Kidney (tissue), 14 donors: ENCODE measurements around the gene RNF41. TPM values are rescaled to one million over a fixed set of nuclear protein-coding genes. Genes with fewer than 3 reads are reported as not detected.

Source experiments
- DNase-seq, 5 donors: peaks; one replicate each; pipeline ENCODE4 v3.0.0-alpha.2; 2013 to 2020
- FAIRE-seq: peaks from 2 replicates; lab custom pipeline; 2012; peaks lifted over from hg19 to GRCh38; lab: Jason Lieb, UNC
- H3K27ac ChIP-seq, 2 donors: one replicate each; pipeline ENCODE4 v1.7.0; 2013; ENCODE audit warnings: low read depth in 2 of 2, low read length in 2 of 2, inconsistent platforms in 1 of 2
- H3K27me3 ChIP-seq: one replicate; pipeline ENCODE4 v1.7.1; 2013; ENCODE audit warnings: low read length, inconsistent platforms; ENCODE audit not compliant: control insufficient read depth, insufficient read depth
- H3K36me3 ChIP-seq, 3 donors: one replicate each; pipeline versions ENCODE4 v1.7.0 to v1.7.1; 2013; ENCODE audit warnings: low read length in 3 of 3, control low read depth in 1 of 3, inconsistent platforms in 1 of 3; ENCODE audit not compliant: insufficient read depth in 3 of 3, control insufficient read depth in 2 of 3
- H3K4me1 ChIP-seq, 3 donors: one replicate each; pipeline versions ENCODE4 v1.7.0 to v1.7.1; 2013; ENCODE audit warnings: low read length in 3 of 3, inconsistent platforms in 1 of 3, low read depth in 1 of 3; ENCODE audit not compliant: control insufficient read depth in 2 of 3, insufficient read depth in 2 of 3
- H3K4me3 ChIP-seq, 3 donors: one replicate each; pipeline versions ENCODE4 v1.7.0 to v1.8.1; 2013; ENCODE audit warnings: low read length in 3 of 3, control low read depth in 1 of 3, inconsistent platforms in 1 of 3
- H3K9ac ChIP-seq, 3 donors: one replicate each; pipeline versions ENCODE4 v1.7.0 to v1.7.1; 2013; ENCODE audit warnings: low read length in 3 of 3, control low read depth in 1 of 3, inconsistent platforms in 1 of 3
- H3K9me3 ChIP-seq, 3 donors: one replicate each; pipeline versions ENCODE4 v1.7.0 to v1.7.1; 2013; ENCODE audit warnings: low read length in 3 of 3, control low read depth in 1 of 3, inconsistent platforms in 1 of 3; ENCODE audit not compliant: control insufficient read depth in 2 of 3, insufficient read depth in 1 of 3
- intact Hi-C: fragments of 100-400 bp; cut with DNase I; formaldehyde crosslinking; loops from one replicate; pipeline ENCODE4 v1.11.1; 2022
- polyA plus RNA-seq: library from polyadenylated mRNA; stranded (reverse); fragments of 350-450 nt; fragmentation: Illumina TruSeq; extraction: RNeasy Lipid Tissue Mini Kit (QIAGEN cat#74804); gene quantifications from one replicate; pipeline ENCODE4 v1.2.3, GENCODE V29; 2014; ENCODE audit warnings: low read depth, low replicate concordance; ENCODE audit not compliant: insufficient read depth
- total RNA-seq: library from RNA; stranded (reverse); fragmentation: NEBNext Ultra II Directional; extraction: Animal tissue kit (Norgen Biotek cat#: 25700); gene quantifications from one replicate; pipeline ENCODE4 v1.2.1, GENCODE V29; 2021
- TF ChIP-seq, protein P1 (sequence below): IDR thresholded peaks from 3 replicates; pipeline ENCODE4 v1.5.1; 2012; ENCODE audit warnings: mild to moderate bottlenecking, moderate library complexity, borderline replicate concordance; ENCODE audit not compliant: insufficient read depth; ENCODE audit errors: extremely low read depth
- donor health status: control.
- donor health status: control.
- donor health status: control.
- donor health status: control.
- donor health status: control.
- donor health status: DM: yes; HTN: yes; CAD: no.
- donor health status: Normal renal cell carcinoma (clear cell type).

Gene RNF41
- total and polyA plus RNA-seq, 2 donors from 2014 or later, result 17.6 to 45.5 TPM

DNA sequence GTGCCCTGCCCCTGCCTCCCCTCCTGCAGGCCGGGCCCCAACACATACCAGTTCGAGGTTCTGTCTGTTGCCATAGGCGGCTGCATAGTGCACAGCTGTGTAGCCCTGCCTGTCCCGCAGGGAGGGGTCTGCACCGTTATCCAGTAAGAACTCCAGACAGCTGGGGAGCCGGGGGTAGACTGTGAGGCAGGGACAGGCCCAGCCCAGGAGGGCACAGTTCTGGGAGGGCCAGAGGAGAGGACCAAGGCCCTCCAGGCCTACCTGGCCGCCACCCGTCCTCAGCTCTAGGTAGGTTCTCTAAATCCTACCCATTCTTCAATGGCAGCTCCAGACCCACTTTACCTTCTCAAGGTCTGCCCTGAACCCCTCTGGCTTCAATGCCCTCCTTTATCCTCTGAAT is 27.0 kb upstream of the RNF41 start:
- intact Hi-C loops, result no loop called here
- DNase-seq (peak in 1 of 5 donors; percentile 52), FAIRE-seq (no peak)
- Histone ChIP-seq H3K4me1 (no peaks in the 10 kb centered on the region), H3K4me3 (no peak overlapping the region), H3K9ac (no peak overlapping the region), H3K27ac (no peak overlapping the region), H3K27me3 (no peaks in the 10 kb centered on the region), H3K9me3 (no peaks in the 10 kb centered on the region), H3K36me3 (peaks cover 21 to 67% (median 59%) of the 10 kb centered on the region in 3 donors)
- TF ChIP-seq, protein P1, sequence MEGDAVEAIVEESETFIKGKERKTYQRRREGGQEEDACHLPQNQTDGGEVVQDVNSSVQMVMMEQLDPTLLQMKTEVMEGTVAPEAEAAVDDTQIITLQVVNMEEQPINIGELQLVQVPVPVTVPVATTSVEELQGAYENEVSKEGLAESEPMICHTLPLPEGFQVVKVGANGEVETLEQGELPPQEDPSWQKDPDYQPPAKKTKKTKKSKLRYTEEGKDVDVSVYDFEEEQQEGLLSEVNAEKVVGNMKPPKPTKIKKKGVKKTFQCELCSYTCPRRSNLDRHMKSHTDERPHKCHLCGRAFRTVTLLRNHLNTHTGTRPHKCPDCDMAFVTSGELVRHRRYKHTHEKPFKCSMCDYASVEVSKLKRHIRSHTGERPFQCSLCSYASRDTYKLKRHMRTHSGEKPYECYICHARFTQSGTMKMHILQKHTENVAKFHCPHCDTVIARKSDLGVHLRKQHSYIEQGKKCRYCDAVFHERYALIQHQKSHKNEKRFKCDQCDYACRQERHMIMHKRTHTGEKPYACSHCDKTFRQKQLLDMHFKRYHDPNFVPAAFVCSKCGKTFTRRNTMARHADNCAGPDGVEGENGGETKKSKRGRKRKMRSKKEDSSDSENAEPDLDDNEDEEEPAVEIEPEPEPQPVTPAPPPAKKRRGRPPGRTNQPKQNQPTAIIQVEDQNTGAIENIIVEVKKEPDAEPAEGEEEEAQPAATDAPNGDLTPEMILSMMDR, result no peak

DNA sequence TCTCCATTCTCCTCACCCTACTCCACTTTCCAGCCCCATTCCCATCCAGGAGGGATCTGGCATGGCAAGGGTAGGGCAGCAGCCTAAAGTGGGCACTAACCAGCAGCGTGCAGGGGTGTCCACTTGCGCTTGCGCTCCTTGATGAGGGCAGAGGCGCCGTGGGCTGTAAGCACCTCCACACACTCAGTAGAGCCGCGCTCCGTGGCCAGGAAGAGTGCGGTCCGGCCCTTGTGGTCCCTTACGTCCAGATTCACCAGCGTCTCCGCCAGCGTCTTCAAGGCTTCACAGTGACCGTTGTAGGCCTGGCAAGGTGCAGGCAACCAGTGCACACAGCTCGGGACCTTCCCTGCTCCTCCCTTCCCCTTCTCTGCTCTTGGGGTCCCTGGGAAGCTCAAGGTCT is 26.2 kb upstream of the RNF41 start:
- Histone ChIP-seq H3K27me3 (no peaks in the 10 kb centered on the region), H3K9ac (no peak overlapping the region), H3K4me1 (no peaks in the 10 kb centered on the region), H3K27ac (no peak overlapping the region), H3K4me3 (no peak overlapping the region), H3K9me3 (no peaks in the 10 kb centered on the region), H3K36me3 (peaks cover 16 to 62% (median 54%) of the 10 kb centered on the region in 3 donors)
- intact Hi-C loops, result no loop called here
- no peak for DNase-seq
- TF ChIP-seq, protein P1, result no peak
- no peak for FAIRE-seq

DNA sequence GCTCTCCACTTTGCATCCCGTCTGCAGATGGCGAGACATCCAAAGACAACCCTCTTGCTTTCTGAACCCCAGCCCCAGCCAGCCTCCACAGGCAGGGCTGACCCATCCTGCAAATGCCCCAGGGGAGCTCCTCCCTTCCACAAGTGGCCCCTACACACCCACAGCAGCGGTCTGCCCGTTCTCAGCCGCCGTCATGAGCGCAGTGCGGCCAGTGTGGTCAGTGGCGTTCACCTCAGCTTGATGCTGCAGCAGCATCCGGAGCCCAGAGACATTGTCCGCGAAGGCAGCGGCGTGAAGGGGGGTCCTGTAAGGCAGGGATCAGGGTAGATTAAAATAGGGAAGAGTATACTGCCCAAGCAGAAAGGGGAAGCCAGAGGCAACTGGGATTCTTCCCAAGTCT is 22.8 kb upstream of the RNF41 start:
- Histone ChIP-seq H3K4me1 (no peaks in the 10 kb centered on the region), H3K9me3 (no peaks in the 10 kb centered on the region), H3K9ac (no peak overlapping the region), H3K36me3 (peaks cover 7 to 55% (median 39%) of the 10 kb centered on the region in 3 donors), H3K4me3 (no peak overlapping the region), H3K27me3 (no peaks in the 10 kb centered on the region), H3K27ac (no peak overlapping the region)
- DNase-seq (no peak), FAIRE-seq (no peak)
- TF ChIP-seq, protein P1, result no peak
- intact Hi-C loops, result no loop called here

GRCh38 chr12:56243731-56244181 is 22.0 kb upstream of the RNF41 start:
- intact Hi-C loops, result no loop called here
- Histone ChIP-seq H3K4me1 (no peaks in the 10 kb centered on the region), H3K27me3 (no peaks in the 10 kb centered on the region), H3K9ac (no peak overlapping the region), H3K4me3 (no peak overlapping the region), H3K36me3 (peaks cover 5 to 50% (median 35%) of the 10 kb centered on the region in 3 donors), H3K9me3 (no peaks in the 10 kb centered on the region), H3K27ac (no peak overlapping the region)
- DNase-seq (no peak), FAIRE-seq (no peak)
- TF ChIP-seq, protein P1, result no peak
